HG02623 (cell line): Measurements from ENCODE around the gene CD6.

Experiments
- ATAC-seq: cut with Tn5 transposase; IDR thresholded peaks from one replicate; pipeline ENCODE4 v1.9.1; 2021; ENCODE audit warnings: moderate library complexity; ENCODE audit not compliant: unreplicated experiment

The CD6 gene

DNA sequence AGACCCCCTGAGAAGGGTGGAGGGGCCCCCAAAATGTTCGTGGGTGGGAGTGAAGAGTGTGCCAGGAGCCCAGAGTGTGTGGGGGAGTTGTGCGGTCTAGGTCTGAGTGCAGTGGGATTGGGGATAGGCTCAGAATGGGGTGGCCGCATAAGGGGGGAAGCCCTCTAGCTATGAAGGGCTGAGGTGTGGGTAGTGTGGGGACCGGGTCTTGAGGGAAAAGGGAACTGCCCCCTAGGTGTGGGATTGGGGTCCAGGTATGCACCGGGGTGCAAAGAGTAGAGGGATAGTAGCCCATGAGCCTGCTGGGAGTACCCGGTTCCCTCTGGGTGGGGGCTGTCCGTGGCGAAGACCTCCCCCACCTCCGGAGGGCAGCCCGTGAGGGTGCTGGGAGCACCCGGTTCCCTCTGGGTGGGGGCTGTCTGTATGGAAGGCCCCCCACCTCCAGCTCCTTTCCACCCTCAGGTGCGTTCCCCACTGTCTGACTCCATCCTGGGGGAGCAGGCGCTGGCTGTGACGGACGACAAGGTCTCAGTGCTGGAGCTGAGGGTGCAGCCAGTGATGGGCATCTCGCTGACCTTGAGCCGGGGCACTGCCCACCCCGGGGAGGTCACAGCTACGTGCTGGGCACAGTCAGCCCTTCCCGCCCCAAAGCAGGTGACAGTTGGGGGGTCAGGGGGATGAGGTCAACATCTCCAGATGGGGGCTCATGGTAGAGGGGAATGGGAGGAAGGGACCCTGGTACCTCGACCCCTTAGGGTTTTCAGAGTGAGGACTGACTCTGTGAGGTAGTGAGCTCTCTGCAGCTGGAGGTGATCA lies 36.5 kb upstream of the CD6 start:
- ATAC-seq, result no peak

DNA sequence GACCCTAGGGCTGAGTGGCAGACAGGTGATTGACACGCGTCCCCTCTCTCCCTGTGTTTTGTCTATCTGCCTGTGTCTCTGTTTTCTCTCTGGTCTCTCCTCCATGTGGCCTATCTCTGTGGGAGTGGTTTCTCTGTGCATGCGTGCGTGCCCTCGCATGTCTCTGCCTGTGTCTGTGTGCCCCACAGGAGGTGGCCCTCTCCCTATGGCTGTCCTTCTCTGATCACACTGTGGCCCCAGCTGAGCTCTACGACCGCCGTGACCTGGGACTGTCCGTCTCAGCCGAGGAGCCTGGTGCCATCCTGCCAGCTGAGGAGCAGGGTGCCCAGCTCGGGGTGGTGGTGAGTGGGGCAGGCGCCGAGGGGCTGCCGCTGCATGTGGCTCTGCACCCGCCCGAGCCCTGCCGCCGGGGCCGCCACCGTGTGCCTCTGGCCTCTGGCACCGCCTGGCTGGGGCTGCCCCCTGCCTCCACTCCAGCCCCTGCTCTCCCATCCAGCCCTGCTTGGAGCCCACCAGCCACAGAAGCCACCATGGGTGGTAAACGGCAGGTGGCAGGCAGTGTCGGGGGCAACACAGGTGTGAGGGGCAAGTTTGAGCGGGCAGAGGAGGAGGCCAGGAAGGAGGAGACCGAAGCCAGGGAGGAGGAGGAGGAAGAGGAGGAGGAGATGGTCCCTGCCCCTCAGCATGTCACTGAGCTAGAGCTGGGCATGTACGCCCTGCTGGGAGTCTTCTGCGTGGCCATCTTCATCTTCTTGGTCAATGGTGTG lies 35.6 kb upstream of the CD6 start:
- no peak for ATAC-seq

DNA sequence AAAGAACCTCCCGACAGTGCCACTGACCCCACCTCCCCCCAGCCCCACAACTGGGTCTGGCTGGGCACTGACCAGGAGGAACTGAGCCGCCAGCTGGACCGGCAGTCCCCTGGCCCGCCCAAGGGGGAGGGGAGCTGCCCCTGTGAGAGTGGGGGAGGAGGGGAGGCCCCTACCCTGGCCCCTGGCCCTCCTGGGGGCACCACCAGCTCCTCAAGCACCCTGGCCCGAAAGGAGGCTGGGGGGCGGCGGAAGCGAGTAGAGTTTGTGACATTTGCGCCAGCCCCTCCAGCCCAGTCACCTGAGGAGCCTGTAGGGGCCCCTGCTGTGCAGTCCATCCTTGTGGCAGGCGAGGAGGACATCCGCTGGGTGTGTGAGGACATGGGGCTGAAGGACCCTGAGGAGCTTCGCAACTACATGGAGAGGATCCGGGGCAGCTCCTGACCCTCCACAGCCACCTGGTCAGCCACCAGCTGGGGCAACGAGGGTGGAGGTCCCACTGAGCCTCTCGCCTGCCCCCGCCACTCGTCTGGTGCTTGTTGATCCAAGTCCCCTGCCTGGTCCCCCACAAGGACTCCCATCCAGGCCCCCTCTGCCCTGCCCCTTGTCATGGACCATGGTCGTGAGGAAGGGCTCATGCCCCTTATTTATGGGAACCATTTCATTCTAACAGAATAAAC lies 34.9 kb upstream of the CD6 start:
- ATAC-seq, result no peak

DNA sequence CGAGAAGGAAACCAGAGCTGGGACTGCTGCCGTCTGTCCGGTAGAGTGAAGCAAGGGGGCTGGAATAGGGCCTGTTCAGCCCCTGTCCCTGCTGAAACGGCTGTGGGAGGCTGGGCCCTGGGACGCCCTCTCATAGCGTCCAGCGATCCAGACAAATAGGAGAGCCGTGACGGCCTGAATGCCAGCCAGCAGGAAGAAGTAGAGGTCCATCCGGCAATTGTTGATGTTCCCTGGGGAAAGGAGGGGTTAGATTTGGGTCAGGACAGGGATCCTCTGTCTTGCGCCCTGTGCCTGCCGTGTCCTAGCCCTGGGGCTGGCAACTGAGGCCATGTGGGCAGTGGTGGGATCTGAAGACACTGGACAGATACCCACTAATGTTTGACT lies 34.3 kb upstream of the CD6 start:
- ATAC-seq, result no peak

DNA sequence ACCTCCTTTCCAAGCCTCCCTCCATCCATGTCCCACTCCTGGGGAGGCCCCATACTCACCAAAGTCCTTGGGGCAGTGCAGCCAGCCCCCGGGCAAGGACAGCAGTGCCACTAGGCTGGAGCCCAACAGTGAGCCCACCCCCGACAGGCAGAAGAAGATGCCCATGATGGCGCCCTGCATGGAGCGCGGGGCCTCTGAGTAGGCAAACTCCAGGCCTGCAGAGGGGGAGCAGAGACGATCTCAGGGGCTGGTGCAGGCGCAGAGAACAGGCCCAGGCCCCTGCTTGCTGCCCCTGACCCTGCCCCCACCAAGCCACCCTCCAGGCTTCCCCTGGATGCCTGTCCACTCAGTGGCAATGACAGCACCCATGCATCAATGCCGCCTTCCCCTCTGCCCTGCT lies 33.7 kb upstream of the CD6 start:
- ATAC-seq, result no peak

DNA sequence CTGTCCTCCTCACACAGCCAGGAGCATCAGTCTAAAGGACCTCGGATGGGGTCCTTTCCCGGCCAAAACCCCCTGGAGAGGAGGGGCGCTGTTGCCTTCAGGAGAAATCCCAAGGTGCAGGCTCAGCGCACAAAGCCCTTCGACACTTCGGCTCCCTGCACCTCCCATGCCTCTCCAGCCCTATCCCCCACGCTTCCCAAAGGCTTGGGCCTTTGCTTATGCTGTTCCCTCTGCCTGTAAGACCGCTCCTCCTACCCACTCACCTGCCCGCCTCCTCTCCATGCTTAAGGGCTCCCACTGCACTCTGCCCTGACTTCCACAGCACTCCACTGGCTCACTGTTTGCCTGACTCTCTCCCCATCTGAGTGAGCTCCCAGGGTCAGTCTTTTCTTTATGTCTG lies 33.0 kb upstream of the CD6 start:
- ATAC-seq, result no peak

DNA sequence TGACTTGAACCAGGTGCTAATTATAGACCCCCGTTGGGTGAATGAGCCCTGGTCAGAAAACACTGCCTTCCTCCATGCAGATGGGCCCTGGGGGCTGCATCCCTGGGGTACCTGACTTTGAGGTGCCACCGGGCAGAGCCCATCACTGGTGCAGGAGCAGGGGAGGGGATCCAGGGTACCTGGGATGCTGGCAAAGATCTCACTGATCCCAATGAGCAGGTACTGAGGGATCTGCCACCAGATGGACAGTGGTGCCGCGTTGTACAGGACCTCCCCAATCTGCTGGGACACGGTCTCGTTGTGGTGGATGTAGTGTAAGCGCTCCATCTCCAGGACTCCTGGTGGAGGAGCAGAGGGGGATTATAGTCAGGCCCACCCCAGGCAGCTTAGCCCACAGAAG lies 32.2 kb upstream of the CD6 start:
- ATAC-seq, result no peak

DNA sequence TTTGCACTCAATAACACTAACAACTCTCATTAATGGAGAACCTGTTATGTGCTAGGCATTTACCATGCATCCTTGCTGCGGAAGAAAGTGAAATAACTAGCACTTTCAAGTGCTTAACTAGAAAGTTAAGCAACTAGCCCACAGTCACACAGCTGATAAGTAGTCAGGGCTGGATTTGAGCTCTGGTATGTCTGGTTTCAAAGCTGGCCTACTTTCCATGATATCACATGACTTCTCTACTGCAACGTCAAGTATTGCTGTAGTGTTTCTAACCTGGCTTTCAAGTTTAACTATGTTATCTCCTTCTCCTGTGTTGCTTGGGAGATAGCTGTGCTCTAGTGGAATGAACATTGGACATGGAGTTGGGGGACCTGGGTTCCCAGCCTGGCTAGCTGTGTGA lies 31.6 kb upstream of the CD6 start:
- no peak for ATAC-seq

DNA sequence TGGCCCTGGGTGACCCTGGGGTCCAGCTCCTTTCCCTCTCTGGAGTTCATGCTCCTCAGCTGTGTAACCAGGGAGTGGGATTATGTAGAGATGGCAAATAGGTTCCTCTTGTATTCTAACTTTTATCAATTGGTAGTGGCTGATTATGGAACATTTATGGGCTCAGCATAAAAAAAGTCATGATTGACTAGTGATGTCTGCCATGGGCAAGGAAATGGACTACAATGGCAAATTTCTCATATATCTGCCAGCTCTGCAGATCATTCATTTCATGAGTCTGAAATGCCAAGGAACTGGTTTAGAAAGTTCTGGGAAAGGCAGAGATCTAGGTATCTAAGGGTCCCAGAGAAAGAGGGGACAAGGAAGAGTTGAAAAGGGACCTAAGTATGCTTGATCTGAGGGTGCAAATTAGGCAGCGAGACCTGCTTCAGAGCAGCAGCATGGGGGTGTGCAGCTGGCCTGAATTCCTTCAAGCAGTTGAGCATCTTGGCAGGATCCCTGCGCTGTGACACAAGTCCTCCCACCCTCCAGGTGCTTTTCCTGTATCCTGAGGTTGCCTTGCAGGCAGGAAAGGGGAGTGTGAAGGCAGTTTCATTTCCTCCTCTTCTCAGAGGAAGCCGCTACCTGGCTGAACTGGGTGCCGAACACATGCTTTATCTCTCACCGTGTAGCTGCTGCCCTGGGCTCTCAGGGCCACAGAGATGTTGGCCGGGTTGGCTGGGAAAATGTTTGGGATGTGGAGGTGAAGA lies 29.9 kb upstream of the CD6 start:
- no peak for ATAC-seq

DNA sequence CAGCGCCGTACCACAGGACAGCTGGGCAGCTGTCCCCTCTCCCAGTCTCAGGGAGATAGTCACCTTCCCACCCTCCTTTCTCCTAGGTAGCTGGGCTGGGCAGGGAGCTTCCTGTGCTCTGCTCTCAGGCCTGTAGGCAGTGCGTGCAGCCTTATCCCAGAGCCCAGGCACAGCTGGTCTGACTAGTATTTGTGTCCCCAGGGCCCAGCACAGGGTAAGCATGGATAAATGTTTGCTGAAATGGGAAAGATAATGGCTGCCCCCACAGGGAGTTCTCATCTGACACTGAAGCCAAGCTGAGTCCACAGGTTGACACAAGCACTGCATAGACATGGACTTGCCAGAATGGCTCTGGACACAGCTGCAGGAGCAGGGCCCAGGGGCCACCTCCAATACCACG lies 29.3 kb upstream of the CD6 start:
- ATAC-seq, result no peak

DNA sequence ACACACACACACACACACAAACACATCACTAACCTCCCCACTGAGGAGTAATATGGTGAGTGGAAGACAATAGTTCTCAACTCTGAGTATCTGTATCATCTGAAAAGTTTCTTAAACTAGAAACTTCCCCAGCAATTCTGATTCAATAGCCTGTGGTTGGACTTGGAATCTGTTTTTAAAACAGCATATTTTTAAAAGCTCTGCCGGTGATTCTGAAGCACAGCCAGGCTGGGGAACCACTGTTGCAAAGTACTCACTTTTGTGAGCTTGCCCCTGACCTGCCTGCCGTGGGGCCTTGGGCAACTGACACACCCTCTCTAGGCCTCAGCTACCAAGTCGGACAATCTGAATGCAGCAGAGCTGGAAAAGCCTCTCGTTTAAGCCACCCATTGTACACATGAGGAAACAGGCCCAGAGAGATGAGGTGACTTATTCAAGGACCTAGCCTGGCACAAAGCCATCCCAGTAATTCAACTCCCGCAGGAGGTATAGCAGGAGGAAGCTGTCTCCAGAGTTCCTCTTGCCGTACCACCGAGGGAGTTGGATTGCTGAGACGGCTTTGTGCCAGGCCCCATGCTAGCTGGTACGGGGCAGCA lies 28.4 kb upstream of the CD6 start:
- ATAC-seq, result no peak

DNA sequence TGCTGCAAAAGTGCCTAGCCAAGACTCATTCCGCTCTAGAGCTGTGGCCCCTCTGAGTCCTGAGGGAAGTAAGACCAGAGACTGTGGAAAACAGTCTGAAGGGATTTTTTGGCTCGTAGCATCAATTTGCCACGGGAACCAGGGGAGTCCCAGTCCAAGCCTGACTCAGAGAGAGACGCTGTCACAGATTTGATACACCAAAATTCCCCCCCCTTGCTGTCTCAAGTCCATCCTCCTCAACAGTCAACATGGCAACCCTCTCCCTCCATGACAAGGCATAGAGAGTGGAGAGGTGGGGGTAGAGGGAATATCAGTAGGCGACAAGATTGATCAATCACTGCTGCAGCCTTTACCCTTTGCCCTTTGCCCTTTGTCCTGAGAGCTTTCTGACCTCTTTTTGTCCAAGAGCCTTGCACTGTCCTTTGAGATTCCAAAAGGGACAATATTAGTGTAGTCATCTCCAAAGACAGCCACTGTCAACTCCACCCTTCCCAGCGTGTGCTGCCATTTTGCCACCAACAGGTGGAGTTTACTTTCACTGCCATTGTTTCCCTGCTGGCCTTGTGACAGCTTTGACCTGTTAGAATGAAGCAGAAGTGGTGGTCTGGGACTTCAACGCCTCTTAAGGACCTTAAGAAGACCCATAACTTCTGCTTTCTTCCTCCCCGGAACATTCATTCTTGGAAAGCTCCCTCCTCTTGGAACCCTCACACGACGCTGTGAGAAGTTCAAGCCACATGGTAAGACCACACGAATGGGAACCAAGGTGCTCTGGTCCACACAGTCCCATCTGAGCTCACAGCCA lies 26.8 kb upstream of the CD6 start:
- ATAC-seq, result no peak

DNA sequence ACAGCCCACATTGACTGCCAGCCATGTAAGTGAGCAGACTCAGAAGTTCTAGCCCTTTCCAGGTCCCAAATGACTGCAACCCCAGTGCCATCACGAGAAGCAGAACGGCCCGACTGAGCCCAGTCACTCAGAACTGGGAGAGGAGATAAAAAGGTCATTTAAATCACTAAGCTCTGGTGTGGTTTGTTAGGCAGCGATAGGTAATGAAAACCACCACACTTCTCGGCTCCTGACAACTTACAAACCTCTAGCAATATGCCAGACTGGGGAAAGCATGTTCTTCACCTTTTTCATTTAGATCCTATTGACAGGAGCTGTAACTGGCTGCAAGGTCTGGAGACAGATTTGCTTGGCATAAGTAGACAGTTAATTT lies 26.2 kb upstream of the CD6 start:
- ATAC-seq, result no peak

DNA sequence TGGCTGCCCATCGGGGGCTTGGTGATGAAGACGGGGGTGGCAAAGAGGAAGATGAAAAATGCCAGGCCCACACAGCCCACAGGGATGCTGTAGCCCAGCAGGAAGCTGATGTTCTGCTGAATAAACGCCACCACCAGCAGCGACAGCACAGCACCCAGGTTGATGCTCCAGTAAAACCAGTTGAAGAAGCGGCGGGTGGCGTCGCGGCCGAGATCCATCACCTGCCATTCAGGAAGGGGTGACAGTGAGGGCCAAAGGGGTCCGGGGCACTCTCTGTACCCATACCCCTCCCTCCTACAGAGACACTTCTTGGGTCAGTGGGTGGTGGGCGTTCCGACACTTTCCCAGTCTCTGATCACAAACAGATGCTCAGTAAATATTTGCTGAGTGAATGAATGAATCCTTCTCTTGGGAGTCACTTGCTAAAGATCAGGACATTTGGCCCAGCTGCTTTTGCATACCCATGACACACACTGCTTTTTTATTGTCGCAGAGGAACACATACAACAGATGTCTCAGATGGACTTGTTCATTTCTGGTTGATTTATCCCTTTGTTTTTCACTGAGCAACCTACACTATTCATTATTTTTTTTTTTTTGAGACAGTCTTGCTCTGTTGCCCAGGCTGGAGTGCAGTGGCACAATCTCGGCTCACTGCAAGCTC lies 24.7 kb upstream of the CD6 start:
- ATAC-seq, result no peak

DNA sequence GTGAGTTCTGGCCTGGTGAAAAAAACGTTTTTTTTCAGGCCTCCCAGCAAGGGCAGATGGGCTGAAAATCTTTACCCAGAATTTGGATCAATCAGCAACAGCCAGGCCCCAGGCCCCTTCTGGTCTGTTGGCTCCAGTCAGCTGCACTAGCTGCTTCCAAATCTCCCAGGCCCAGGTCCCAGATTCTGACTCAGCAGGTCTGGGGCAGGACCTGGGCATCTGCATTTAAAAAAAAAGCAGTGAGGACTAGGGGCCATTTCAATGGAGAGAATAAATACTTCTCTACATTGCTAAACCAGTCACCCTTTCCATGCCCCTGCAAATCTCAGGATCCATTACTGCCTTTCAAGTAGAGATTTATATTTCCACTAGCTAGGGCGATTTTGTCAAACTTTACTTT lies 23.8 kb upstream of the CD6 start:
- ATAC-seq, result no peak

DNA sequence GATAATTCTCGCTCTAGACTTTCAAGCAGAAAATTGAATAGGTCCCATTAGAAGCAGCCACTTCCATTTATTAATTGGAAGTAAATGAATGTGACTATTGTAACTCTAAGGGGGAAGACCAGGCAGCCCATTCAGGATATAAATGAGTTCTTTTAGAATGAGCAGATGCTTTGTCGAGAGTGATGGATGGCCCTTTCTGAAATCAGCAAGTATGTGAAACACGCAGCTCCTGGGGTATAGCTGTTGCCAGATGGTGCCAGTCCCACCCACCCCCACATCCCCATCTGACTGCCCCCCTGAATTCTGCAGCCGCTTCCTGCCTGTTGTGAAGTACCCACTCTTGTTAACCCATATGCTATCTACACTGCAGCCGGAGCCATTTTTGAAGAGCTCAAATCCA lies 23.2 kb upstream of the CD6 start:
- ATAC-seq, result no peak

DNA sequence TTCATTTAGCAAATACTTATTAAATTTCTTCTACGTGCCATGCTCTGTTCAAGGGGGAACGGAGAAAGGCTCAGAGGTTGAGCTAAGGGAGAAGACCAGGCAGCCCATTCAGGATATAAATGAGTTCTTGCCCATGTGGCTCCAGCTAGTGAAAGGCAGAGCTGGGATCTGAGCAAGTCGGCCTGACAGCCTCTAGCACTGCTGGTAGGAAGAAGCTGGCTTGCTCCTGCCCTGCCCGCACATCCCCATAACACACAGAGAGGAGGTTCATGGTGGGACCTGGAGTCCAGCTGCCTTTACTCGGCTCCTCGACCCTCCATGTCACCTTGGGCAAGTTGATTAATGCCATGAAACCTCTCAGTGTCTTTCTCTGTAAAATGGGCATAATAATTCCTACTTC lies 21.5 kb upstream of the CD6 start:
- no peak for ATAC-seq

DNA sequence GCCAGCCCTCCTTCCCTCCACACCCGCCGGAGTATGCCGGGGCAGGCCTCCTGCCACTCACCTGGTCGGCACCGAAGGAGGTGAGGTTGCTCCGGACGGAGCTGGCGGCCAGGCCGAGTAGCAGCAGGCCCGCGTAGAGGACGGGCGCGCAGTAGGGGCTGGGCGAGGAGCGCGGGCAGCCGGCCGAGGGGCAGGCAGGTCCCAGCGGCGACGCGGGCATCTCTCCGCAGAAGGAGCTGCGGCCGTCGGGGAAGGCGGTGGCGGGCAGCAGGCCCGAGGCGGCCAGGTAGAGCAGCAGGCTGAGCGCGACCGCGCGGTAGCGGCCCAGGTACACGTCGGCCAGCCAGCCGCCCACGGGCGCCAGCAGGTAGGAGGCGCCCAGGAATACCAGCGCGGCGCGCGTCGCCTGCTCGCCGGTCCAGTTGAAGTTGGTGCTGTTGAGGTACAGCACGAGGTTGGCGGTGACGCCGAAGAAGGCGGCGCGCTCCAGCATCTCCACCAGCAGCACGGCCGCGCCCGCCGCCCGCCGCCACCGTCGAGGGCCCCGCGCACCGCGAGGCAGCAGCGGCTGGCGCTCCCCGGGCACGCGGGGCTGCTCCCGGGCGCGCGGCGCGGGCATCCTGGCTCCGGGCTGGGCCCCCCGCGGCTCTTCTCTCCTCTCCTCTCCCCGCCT lies 20.4 kb upstream of the CD6 start:
- ATAC-seq, result no peak

DNA sequence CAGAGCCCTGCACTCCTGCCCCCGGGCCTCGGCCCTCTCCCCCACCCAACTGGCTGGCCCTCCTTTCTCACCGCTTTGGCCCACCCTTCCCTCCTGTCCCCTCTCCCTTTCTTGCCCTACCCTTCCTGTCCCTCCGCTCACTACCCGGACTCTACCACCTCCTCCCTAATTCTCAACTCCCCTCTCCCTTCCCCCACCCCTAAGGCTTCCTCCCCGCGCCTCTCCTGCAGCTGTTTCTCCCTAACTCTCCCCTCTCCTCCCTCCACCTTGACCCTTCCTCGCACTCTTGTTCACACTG lies 19.9 kb upstream of the CD6 start:
- ATAC-seq, result no peak
